Measurements from ENCODE around the gene LIN52. TPM values are rescaled to one million over a fixed set of nuclear protein-coding genes. Genes with fewer than 3 reads are reported as not detected.

The LIN52 gene
- total RNA-seq, 6 experiments from 2014 or later = 9.8 to 12.1 (median 10.1) TPM

DNA sequence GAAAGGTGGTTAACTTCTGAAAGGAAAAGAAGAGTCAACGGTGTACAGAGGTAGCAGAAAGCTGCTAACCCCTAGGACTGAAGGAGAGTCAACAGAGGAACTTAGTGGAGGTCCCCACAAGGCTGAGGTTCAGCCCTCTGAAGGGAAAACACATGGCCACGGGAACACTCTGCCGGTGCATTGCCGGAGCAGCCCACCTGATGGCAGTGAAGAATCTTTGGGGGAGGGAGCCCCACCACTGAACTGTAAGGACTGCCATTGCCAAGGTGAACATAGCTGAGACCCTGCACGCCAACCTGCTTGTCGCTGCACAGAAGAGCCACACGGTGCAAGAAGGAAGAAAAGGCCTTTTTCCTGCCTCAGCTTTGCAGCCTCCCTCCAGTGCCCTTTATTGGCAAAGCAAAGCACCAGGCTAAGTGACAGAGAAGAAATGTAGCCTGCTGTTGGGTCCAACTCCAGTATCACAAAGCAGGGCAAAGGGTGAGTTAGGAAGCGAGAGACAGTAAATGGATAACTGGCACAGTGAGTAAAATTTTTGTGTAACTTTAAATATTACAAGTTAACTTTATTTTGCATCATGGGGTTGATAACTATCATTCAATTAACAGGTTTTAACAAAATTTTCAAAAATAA is 76.9 kb downstream of the LIN52 start:
- TF ChIP-seq, protein P1, sequence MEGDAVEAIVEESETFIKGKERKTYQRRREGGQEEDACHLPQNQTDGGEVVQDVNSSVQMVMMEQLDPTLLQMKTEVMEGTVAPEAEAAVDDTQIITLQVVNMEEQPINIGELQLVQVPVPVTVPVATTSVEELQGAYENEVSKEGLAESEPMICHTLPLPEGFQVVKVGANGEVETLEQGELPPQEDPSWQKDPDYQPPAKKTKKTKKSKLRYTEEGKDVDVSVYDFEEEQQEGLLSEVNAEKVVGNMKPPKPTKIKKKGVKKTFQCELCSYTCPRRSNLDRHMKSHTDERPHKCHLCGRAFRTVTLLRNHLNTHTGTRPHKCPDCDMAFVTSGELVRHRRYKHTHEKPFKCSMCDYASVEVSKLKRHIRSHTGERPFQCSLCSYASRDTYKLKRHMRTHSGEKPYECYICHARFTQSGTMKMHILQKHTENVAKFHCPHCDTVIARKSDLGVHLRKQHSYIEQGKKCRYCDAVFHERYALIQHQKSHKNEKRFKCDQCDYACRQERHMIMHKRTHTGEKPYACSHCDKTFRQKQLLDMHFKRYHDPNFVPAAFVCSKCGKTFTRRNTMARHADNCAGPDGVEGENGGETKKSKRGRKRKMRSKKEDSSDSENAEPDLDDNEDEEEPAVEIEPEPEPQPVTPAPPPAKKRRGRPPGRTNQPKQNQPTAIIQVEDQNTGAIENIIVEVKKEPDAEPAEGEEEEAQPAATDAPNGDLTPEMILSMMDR (IDR thresholded peaks at IDR 0.05) = no peak
- no peak overlapping the region for H3K4me3 Mint-ChIP-seq
- H3K27me3 Mint-ChIP-seq (ENCODE audit: insufficient read depth) = no peaks in the 10 kb centered on the region; the same call in 1 of the 2 replicates
- H3K9me3 Mint-ChIP-seq = no peaks in the 10 kb centered on the region
- H3K4me1 Mint-ChIP-seq (ENCODE audit: low read depth) = no peaks in the 10 kb centered on the region
- H3K27ac Mint-ChIP-seq = no peak overlapping the region
- no peaks in the 10 kb centered on the region; the same call in 1 of the 2 replicates for H3K36me3 Mint-ChIP-seq (ENCODE audit: low read depth)
- no peak for DNase-seq

GRCh38 chr14:74169906-74170305 is 85.2 kb downstream of the LIN52 start:
- TF ChIP-seq, protein P1 (IDR thresholded peaks at IDR 0.05) = no peak
- Mint-ChIP-seq H3K4me3 (no peak overlapping the region), H3K4me1 (ENCODE audit: low read depth) (no peaks in the 10 kb centered on the region), H3K36me3 (ENCODE audit: low read depth) (no peaks in the 10 kb centered on the region), H3K27me3 (ENCODE audit: insufficient read depth) (no peaks in the 10 kb centered on the region), H3K9me3 (no peaks in the 10 kb centered on the region), H3K27ac (no peak overlapping the region)
- DNase-seq = no peak

- H3K27ac Mint-ChIP-seq = no peak overlapping the region
- H3K4me1 Mint-ChIP-seq (ENCODE audit: low read depth) = no peaks in the 10 kb centered on the region
- no peaks in the 10 kb centered on the region for H3K9me3 Mint-ChIP-seq
- no peak overlapping the region for H3K4me3 Mint-ChIP-seq
- TF ChIP-seq, protein P1 (IDR thresholded peaks at IDR 0.05) = no peak
- DNase-seq = no peak
- no peaks in the 10 kb centered on the region for H3K36me3 Mint-ChIP-seq (ENCODE audit: low read depth)
- H3K27me3 Mint-ChIP-seq (ENCODE audit: insufficient read depth) = no peaks in the 10 kb centered on the region; the same call in 1 of the 2 replicates
Measured at GRCh38 chr14:74176400-74176793, 91.6 kb downstream of the LIN52 start.

- H3K27ac Mint-ChIP-seq = no peak overlapping the region
- DNase-seq = no peak
- no peaks in the 10 kb centered on the region for H3K9me3 Mint-ChIP-seq
- H3K36me3 Mint-ChIP-seq (ENCODE audit: low read depth) = no peaks in the 10 kb centered on the region
- no peaks in the 10 kb centered on the region for H3K4me1 Mint-ChIP-seq (ENCODE audit: low read depth)
- H3K27me3 Mint-ChIP-seq (ENCODE audit: insufficient read depth) = no peaks in the 10 kb centered on the region; the same call in 1 of the 2 replicates
- no peak overlapping the region for H3K4me3 Mint-ChIP-seq
- TF ChIP-seq, protein P1 (IDR thresholded peaks at IDR 0.05) = no peak; the same call in 1 of the 2 replicates
Measured at GRCh38 chr14:74179856-74180255, 95.1 kb downstream of the LIN52 start.

DNA sequence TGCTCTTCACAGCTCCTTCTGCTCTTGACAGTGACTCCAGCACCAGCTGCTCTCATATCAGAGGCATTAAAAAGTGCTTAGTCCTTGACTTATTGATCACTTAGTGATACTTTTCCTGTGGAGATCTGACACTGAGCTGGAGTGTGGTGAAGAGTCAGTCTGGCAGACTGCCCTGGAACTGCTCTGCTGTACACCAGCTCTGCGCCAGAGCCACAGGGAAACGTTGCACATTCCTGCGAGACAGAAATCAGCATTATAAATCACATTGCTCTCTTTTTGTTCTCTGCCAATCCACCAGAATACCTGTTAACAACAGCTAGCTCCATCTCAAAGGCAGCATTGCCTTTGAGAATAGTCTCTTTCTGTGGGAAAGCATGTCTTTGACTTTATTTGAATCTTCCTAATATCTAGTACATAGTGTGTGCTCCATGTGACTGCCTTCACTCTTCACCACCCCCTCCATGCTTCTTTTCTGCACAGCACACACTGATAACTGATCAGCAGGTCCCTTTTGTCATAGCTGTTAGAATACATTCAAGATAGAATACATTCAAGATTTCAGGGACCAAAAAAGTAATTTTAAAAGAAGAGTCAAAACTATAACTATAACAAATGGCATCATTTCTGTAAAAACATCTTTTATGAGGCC is 106.3 kb downstream of the LIN52 start:
- Mint-ChIP-seq H3K9me3 (no peaks in the 10 kb centered on the region), H3K36me3 (ENCODE audit: low read depth) (no peaks in the 10 kb centered on the region; the same call in 1 of the 2 replicates), H3K4me1 (ENCODE audit: low read depth) (no peaks in the 10 kb centered on the region), H3K27me3 (ENCODE audit: insufficient read depth) (no peaks in the 10 kb centered on the region), H3K4me3 (no peak overlapping the region), H3K27ac (no peak overlapping the region)
- TF ChIP-seq, protein P1 (IDR thresholded peaks at IDR 0.05) = no peak
- no peak for DNase-seq

All from HFFc6 (cell line).